Jurkat, Clone E6-1 (cell line): ENCODE data around the gene MTG2.

Source experiments
- DNase-seq: peaks from one replicate; pipeline ENCODE4 v3.0.0-alpha.2; 2011; ENCODE audit warnings: low read depth, low spot score
- H3K4me3 ChIP-seq: 2 replicates; pipeline ENCODE4 v1.5.1; 2011; ENCODE audit warnings: mild to moderate bottlenecking, low read length, control low read depth, moderate library complexity

Gene MTG2

GRCh38 chr20:62198496-62198895 is 15.7 kb downstream of the MTG2 start:
- no peak overlapping the region for H3K4me3 ChIP-seq
- no peak for DNase-seq

GRCh38 chr20:62198931-62199330 is 16.1 kb downstream of the MTG2 start:
- DNase-seq = no peak
- no peak overlapping the region for H3K4me3 ChIP-seq

GRCh38 chr20:62200491-62201172 is 17.8 kb downstream of the MTG2 start:
- no peak overlapping the region for H3K4me3 ChIP-seq
- no peak for DNase-seq

- peak; percentile 60 for DNase-seq
- no peak overlapping the region for H3K4me3 ChIP-seq
Observed at GRCh38 chr20:62201173-62202082, 18.6 kb downstream of the MTG2 start.

- DNase-seq = no peak
- no peak overlapping the region for H3K4me3 ChIP-seq
Observed at GRCh38 chr20:62202083-62202395, 19.2 kb downstream of the MTG2 start.

- no peak for DNase-seq
- no peak overlapping the region for H3K4me3 ChIP-seq
Observed at GRCh38 chr20:62202676-62203377, 20.0 kb downstream of the MTG2 start.

- H3K4me3 ChIP-seq = no peak overlapping the region
- DNase-seq = no peak
Observed at GRCh38 chr20:62203378-62204030, 20.7 kb downstream of the MTG2 start.

- no peak for DNase-seq
- no peak overlapping the region for H3K4me3 ChIP-seq
Observed at GRCh38 chr20:62205618-62206387, 23.0 kb downstream of the MTG2 start.

GRCh38 chr20:62206388-62206775 is 23.6 kb downstream of the MTG2 start:
- no peak overlapping the region for H3K4me3 ChIP-seq
- DNase-seq = no peak

- DNase-seq = no peak
- H3K4me3 ChIP-seq = no peak overlapping the region
Observed at GRCh38 chr20:62208061-62208794, 25.4 kb downstream of the MTG2 start.

GRCh38 chr20:62208795-62209755 is 26.2 kb downstream of the MTG2 start:
- DNase-seq = no peak
- H3K4me3 ChIP-seq = no peak overlapping the region

GRCh38 chr20:62209850-62210495 is 27.1 kb downstream of the MTG2 start:
- no peak for DNase-seq
- no peak overlapping the region for H3K4me3 ChIP-seq

GRCh38 chr20:62210496-62210855 is 27.6 kb downstream of the MTG2 start:
- H3K4me3 ChIP-seq = no peak overlapping the region
- DNase-seq = no peak

- H3K4me3 ChIP-seq = no peak overlapping the region
- no peak for DNase-seq
Observed at GRCh38 chr20:62211216-62211615, 28.4 kb downstream of the MTG2 start.

GRCh38 chr20:62211769-62212288 is 29.0 kb downstream of the MTG2 start:
- DNase-seq = no peak
- H3K4me3 ChIP-seq = no peak overlapping the region

- no peak for DNase-seq
Observed at GRCh38 chr20:62212299-62212698, 29.5 kb downstream of the MTG2 start.

GRCh38 chr20:62214067-62214466 is 31.2 kb downstream of the MTG2 start:
- H3K4me3 ChIP-seq = no peak overlapping the region

More at GRCh38 chr20:62212299-62212698, 29.5 kb downstream of the MTG2 start:
- no peak overlapping the region for H3K4me3 ChIP-seq

More at GRCh38 chr20:62214067-62214466, 31.2 kb downstream of the MTG2 start:
- DNase-seq = no peak
